Activated T-helper 17 cell treated with anti-CD3 and anti-CD28 coated beads, Interleukin-2, amount 50 U/mL, for 72 hours (primary cell): Measurements from ENCODE around the gene HADH. TPM values are rescaled to one million over a fixed set of nuclear protein-coding genes. Genes with fewer than 3 reads are reported as not detected.
"Not testable (repeated sequence)": the region's sequence is repeated elsewhere in the genome, so short reads cannot be mapped to it uniquely, and the experiment has no call there.

Experiments
- ATAC-seq: fragments of 150-1000 bp; cut with Tn5 transposase; replicated peaks from 2 replicates; pipeline ENCODE4 v1.10.0; 2021; ENCODE audit warnings: mild to moderate bottlenecking, moderate library complexity
- H3K27ac Mint-ChIP-seq: one replicate; pipeline ENCODE4 v1.8.0; 2022; ENCODE audit warnings: mixed read lengths
- H3K27me3 Mint-ChIP-seq: one replicate; pipeline ENCODE4 v1.8.0; 2022; ENCODE audit warnings: mixed read lengths
- H3K36me3 Mint-ChIP-seq: one replicate; pipeline ENCODE4 v1.8.0; 2022; ENCODE audit warnings: low read depth, mild to moderate bottlenecking, mixed read lengths
- H3K4me1 Mint-ChIP-seq: one replicate; pipeline ENCODE4 v1.8.0; 2022; ENCODE audit warnings: mixed read lengths
- H3K4me3 Mint-ChIP-seq: one replicate; pipeline ENCODE4 v1.8.0; 2022; ENCODE audit warnings: mild to moderate bottlenecking, mixed read lengths
- H3K9me3 Mint-ChIP-seq: one replicate; pipeline ENCODE4 v1.8.0; 2022; ENCODE audit warnings: mixed read lengths
- total RNA-seq, 2 donors: library from RNA; stranded (reverse); gene quantifications; one replicate each; pipeline ENCODE4 v1.2.3, GENCODE V29; 2022

The HADH gene
- total RNA-seq, 2 donors from 2014 or later = 26.8 to 36.5 TPM

GRCh38 chr4:108005807-108006206, 16.1 kb downstream of the HADH start:
- no peak overlapping the region for H3K4me3 Mint-ChIP-seq
- H3K27ac Mint-ChIP-seq = peak overlapping the region; percentile 47

GRCh38 chr4:108006361-108006760, 16.7 kb downstream of the HADH start:
- Mint-ChIP-seq H3K4me1 (peaks cover 11% of the 10 kb centered on the region), H3K27ac (peak overlapping the region; percentile 47), H3K27me3 (no peaks in the 10 kb centered on the region), H3K4me3 (no peak overlapping the region), H3K36me3 (peaks cover 21% of the 10 kb centered on the region), H3K9me3 (no peaks in the 10 kb centered on the region)
- ATAC-seq = peak; percentile 74

More at GRCh38 chr4:108005807-108006206, 16.1 kb downstream of the HADH start:
- peaks cover 11% of the 10 kb centered on the region for H3K4me1 Mint-ChIP-seq
- H3K27me3 Mint-ChIP-seq = no peaks in the 10 kb centered on the region
- ATAC-seq = no peak
- H3K36me3 Mint-ChIP-seq = peaks cover 16% of the 10 kb centered on the region
- H3K9me3 Mint-ChIP-seq = no peaks in the 10 kb centered on the region

- no peak for ATAC-seq
Measured at GRCh38 chr4:108007984-108008383, 18.3 kb downstream of the HADH start.

GRCh38 chr4:108008721-108009120, 19.0 kb downstream of the HADH start:
- ATAC-seq = no peak
- H3K4me1 Mint-ChIP-seq = peaks cover 10% of the 10 kb centered on the region
- no peaks in the 10 kb centered on the region for H3K27me3 Mint-ChIP-seq
- no peak overlapping the region for H3K4me3 Mint-ChIP-seq
- H3K27ac Mint-ChIP-seq = no peak overlapping the region
- H3K36me3 Mint-ChIP-seq = peaks cover 27% of the 10 kb centered on the region
- H3K9me3 Mint-ChIP-seq = no peaks in the 10 kb centered on the region

More at GRCh38 chr4:108007984-108008383, 18.3 kb downstream of the HADH start:
- Mint-ChIP-seq H3K9me3 (no peaks in the 10 kb centered on the region), H3K4me3 (no peak overlapping the region), H3K27ac (no peak overlapping the region), H3K27me3 (no peaks in the 10 kb centered on the region), H3K4me1 (peaks cover 11% of the 10 kb centered on the region), H3K36me3 (peaks cover 27% of the 10 kb centered on the region)

GRCh38 chr4:108010167-108010566, 20.5 kb downstream of the HADH start:
- Mint-ChIP-seq H3K27me3 (no peaks in the 10 kb centered on the region), H3K4me1 (peaks cover 7% of the 10 kb centered on the region), H3K36me3 (peaks cover 35% of the 10 kb centered on the region), H3K9me3 (no peaks in the 10 kb centered on the region), H3K4me3 (no peak overlapping the region), H3K27ac (no peak overlapping the region)
- no peak for ATAC-seq

- not testable (repeated sequence) for H3K27me3 Mint-ChIP-seq, ATAC-seq, H3K4me3 Mint-ChIP-seq, H3K4me1 Mint-ChIP-seq, H3K27ac Mint-ChIP-seq, H3K9me3 Mint-ChIP-seq
- H3K36me3 Mint-ChIP-seq = peaks cover 52% of the 10 kb centered on the region
Measured at GRCh38 chr4:108012382-108012781, 22.7 kb downstream of the HADH start.

GRCh38 chr4:108013327-108013726, 23.6 kb downstream of the HADH start:
- no peaks in the 10 kb centered on the region for H3K9me3 Mint-ChIP-seq
- no peaks in the 10 kb centered on the region for H3K27me3 Mint-ChIP-seq
- H3K4me1 Mint-ChIP-seq = no peaks in the 10 kb centered on the region
- H3K4me3 Mint-ChIP-seq = no peak overlapping the region
- H3K36me3 Mint-ChIP-seq = peaks cover 53% of the 10 kb centered on the region
- no peak overlapping the region for H3K27ac Mint-ChIP-seq
- no peak for ATAC-seq

GRCh38 chr4:108013955-108014354, 24.3 kb downstream of the HADH start:
- no peak for ATAC-seq
- Mint-ChIP-seq H3K9me3 (no peaks in the 10 kb centered on the region), H3K4me3 (no peak overlapping the region), H3K4me1 (peaks cover 6% of the 10 kb centered on the region), H3K27ac (no peak overlapping the region), H3K36me3 (peaks cover 59% of the 10 kb centered on the region), H3K27me3 (no peaks in the 10 kb centered on the region)

DNA sequence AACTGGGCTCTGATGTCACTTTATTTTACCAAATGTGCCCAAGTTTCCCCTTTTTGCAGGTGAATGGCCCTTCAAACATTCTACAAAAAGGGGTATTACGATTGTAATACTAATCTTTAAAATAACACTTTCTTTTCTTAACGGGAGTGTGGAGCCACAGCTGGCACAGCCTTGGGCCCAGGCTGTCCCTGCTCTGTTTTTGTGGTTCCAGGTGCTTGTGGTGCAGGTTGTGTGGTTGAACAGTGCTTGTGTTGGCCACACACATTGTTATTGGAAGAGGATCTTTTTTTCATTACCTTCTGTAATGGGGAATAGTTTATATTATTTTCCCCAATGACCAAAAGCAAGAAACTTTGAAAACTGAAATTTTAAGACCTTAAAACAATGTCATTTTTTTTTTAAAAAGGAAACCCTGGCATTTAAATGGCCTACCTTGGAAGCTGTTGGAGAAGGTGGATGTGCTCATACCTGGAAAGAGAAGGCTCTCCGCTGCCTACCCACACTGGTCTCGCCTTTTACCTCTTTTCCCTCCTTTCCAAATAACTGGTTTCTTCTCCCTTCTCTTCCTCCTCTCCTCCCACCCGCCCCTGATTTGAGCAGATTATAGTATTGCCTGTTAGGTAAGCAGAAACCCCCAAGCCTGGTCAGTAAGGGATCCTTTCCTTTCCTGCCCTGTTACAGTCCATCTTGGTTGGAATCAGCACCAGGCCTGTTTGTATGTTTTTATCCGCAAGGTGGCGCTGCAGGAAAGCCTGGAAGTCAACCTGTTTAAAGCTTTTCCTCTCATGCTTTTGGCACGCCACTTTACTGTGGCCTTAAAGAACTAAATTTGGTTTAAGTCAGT, 28.6 kb downstream of the HADH start:
- no peaks in the 10 kb centered on the region for H3K27me3 Mint-ChIP-seq
- H3K4me1 Mint-ChIP-seq = peaks cover 7% of the 10 kb centered on the region
- no peak overlapping the region for H3K27ac Mint-ChIP-seq
- peaks cover 60% of the 10 kb centered on the region for H3K36me3 Mint-ChIP-seq
- H3K4me3 Mint-ChIP-seq = no peak overlapping the region
- H3K9me3 Mint-ChIP-seq = no peaks in the 10 kb centered on the region
- ATAC-seq = peak; percentile 69

- H3K4me3 Mint-ChIP-seq = no peak overlapping the region
- no peaks in the 10 kb centered on the region for H3K27me3 Mint-ChIP-seq
- H3K4me1 Mint-ChIP-seq = peaks cover 7% of the 10 kb centered on the region
- ATAC-seq = no peak
- H3K9me3 Mint-ChIP-seq = no peaks in the 10 kb centered on the region
- no peak overlapping the region for H3K27ac Mint-ChIP-seq
- peaks cover 65% of the 10 kb centered on the region for H3K36me3 Mint-ChIP-seq
Measured at GRCh38 chr4:108018884-108019187, 29.1 kb downstream of the HADH start.

- Mint-ChIP-seq H3K9me3 (no peaks in the 10 kb centered on the region), H3K36me3 (peaks cover 66% of the 10 kb centered on the region), H3K4me1 (peaks cover 4% of the 10 kb centered on the region), H3K27me3 (no peaks in the 10 kb centered on the region), H3K27ac (no peak overlapping the region), H3K4me3 (no peak overlapping the region)
- ATAC-seq = no peak
Measured at GRCh38 chr4:108024085-108024877, 34.6 kb downstream of the HADH start.

DNA sequence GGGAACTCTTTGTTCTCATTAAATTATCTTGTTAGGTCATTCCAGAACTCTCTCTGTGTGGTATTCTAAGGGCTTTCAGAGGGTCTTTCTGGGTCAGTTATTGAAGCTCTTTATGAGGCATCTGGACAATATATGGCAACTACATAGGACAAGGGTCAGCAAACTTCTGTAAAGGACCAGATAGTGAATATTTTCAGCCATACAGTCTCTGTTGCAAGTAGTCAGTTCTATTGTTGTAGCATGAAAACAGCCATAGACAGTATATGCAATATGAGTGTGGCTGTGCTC, 35.1 kb downstream of the HADH start:
- H3K4me3 Mint-ChIP-seq = no peak overlapping the region
- ATAC-seq = no peak
- peaks cover 61% of the 10 kb centered on the region for H3K36me3 Mint-ChIP-seq
- no peaks in the 10 kb centered on the region for H3K27me3 Mint-ChIP-seq
- H3K27ac Mint-ChIP-seq = no peak overlapping the region
- peaks cover 10% of the 10 kb centered on the region for H3K4me1 Mint-ChIP-seq
- H3K9me3 Mint-ChIP-seq = no peaks in the 10 kb centered on the region

GRCh38 chr4:108029016-108029720, 39.5 kb downstream of the HADH start:
- H3K4me3 Mint-ChIP-seq = peak overlapping the region; percentile 45
- peak overlapping the region; percentile 83 for H3K27ac Mint-ChIP-seq
- H3K9me3 Mint-ChIP-seq = no peaks in the 10 kb centered on the region
- peaks cover 27% of the 10 kb centered on the region for H3K4me1 Mint-ChIP-seq
- H3K27me3 Mint-ChIP-seq = no peaks in the 10 kb centered on the region
- H3K36me3 Mint-ChIP-seq = peaks cover 42% of the 10 kb centered on the region
- peak; percentile 28 for ATAC-seq

GRCh38 chr4:108029731-108030130, 40.0 kb downstream of the HADH start:
- H3K4me1 Mint-ChIP-seq = peaks cover 27% of the 10 kb centered on the region
- H3K36me3 Mint-ChIP-seq = peaks cover 42% of the 10 kb centered on the region
- H3K9me3 Mint-ChIP-seq = no peaks in the 10 kb centered on the region
- peak overlapping the region; percentile 45 for H3K4me3 Mint-ChIP-seq
- H3K27me3 Mint-ChIP-seq = no peaks in the 10 kb centered on the region
- ATAC-seq = peak; percentile 56
- H3K27ac Mint-ChIP-seq = peak overlapping the region; percentile 83
